HepG2 (cell line): ENCODE results near the gene FBXW12. TPM values are rescaled to one million over a fixed set of nuclear protein-coding genes. Genes with fewer than 3 reads are reported as not detected.

Experiments used
- CBX1 ChIP-seq: IDR thresholded peaks from one replicate; pipeline ENCODE4 v1.6.1; 2016; ENCODE audit warnings: antibody characterized with exemption, low read depth
- CBX5 ChIP-seq: sonication (generic); formaldehyde crosslinking; IDR thresholded peaks from 2 replicates; pipeline ENCODE4 v1.4.0; 2020; ENCODE audit warnings: missing genetic modification reagents, borderline replicate concordance
- FOXC1 ChIP-seq: sonication (generic); formaldehyde crosslinking; IDR thresholded peaks from 2 replicates; pipeline ENCODE4 v1.8.0; 2022; ENCODE audit warnings: mild to moderate bottlenecking, missing genetic modification reagents, borderline replicate concordance
- GTF2F1 ChIP-seq: fragments of 150-350 bp; IDR thresholded peaks from 2 replicates; pipeline ENCODE4 v1.6.1; 2014; ENCODE audit warnings: low read length
- KMT2B ChIP-seq: IDR thresholded peaks from 2 replicates; pipeline ENCODE4 v1.6.1; 2016; ENCODE audit warnings: missing genetic modification reagents, missing compliant biosample characterization
- MED1 ChIP-seq: sonication (generic); formaldehyde crosslinking; IDR thresholded peaks from 2 replicates; pipeline ENCODE4 v1.4.0; 2020; ENCODE audit warnings: missing genetic modification reagents
- NCOA5 ChIP-seq: sonication (generic); formaldehyde crosslinking; IDR thresholded peaks from 2 replicates; pipeline ENCODE4 v1.4.0; 2020; ENCODE audit warnings: missing genetic modification reagents
- NFIB ChIP-seq: sonication (generic); formaldehyde crosslinking; IDR thresholded peaks from 2 replicates; pipeline ENCODE4 v1.9.0; 2021; ENCODE audit warnings: missing genetic modification reagents, mild to moderate bottlenecking, borderline replicate concordance
- PAWR ChIP-seq: sonication (generic); formaldehyde crosslinking; IDR thresholded peaks from 2 replicates; pipeline ENCODE4 v1.4.0; 2020; ENCODE audit warnings: missing genetic modification reagents, mild to moderate bottlenecking, borderline replicate concordance
- RBM39 ChIP-seq: fragments of 200-400 bp; formaldehyde crosslinking; IDR thresholded peaks from one replicate; pipeline ENCODE4 v1.6.1; 2018; ENCODE audit warnings: antibody characterized with exemption, mild to moderate bottlenecking, low read depth, low read length; ENCODE audit not compliant: poor library complexity, severe bottlenecking
- SALL2 ChIP-seq: sonication (generic); formaldehyde crosslinking; IDR thresholded peaks from 2 replicates; pipeline ENCODE4 v1.8.1; 2023; ENCODE audit warnings: mild to moderate bottlenecking, missing genetic modification reagents, inconsistent platforms
- ZNF160 ChIP-seq: sonication (generic); formaldehyde crosslinking; IDR thresholded peaks from 2 replicates; pipeline ENCODE4 v1.8.0; 2022; ENCODE audit warnings: mild to moderate bottlenecking, inconsistent platforms, missing genetic modification reagents
- ZNF441 ChIP-seq: sonication (generic); formaldehyde crosslinking; IDR thresholded peaks from 2 replicates; pipeline ENCODE4 v1.7.0; 2021; ENCODE audit warnings: missing genetic modification reagents, borderline replicate concordance
- ZNF468 ChIP-seq: sonication (generic); formaldehyde crosslinking; IDR thresholded peaks from 2 replicates; pipeline ENCODE4 v1.8.0; 2022; ENCODE audit warnings: mild to moderate bottlenecking, moderate library complexity, missing genetic modification reagents
- ZNF546 ChIP-seq: sonication (generic); formaldehyde crosslinking; conservative IDR thresholded peaks from 2 replicates; pipeline ENCODE4 v1.8.1; 2023; ENCODE audit warnings: mild to moderate bottlenecking, missing genetic modification reagents
- ZNF772 ChIP-seq: sonication (generic); formaldehyde crosslinking; IDR thresholded peaks from 2 replicates; pipeline ENCODE4 v1.5.0; 2020; ENCODE audit warnings: mild to moderate bottlenecking, missing genetic modification reagents
- ZSCAN22 ChIP-seq: sonication (generic); formaldehyde crosslinking; IDR thresholded peaks from 2 replicates; pipeline ENCODE4 v1.4.0; 2020; ENCODE audit warnings: mild to moderate bottlenecking, missing genetic modification reagents
- polyA plus RNA-seq, 8 experiments: library from polyadenylated mRNA; depleted of rRNA in 3 of 8; stranded (reverse) in 7 of 8; unstranded in 1 of 8; fragments of >200 nt; fragmentation: Illumina TruSeq in 4 of 8; extraction: Trizol in 4 of 8; gene quantifications; 2 replicates each; pipeline versions ENCODE4 v1.2.1 to v1.2.3, GENCODE V29; 2011 to 2016; ENCODE audit warnings: low read depth in 4 of 8, missing spikeins in 1 of 8, mixed read lengths in 1 of 8; ENCODE audit not compliant: insufficient read depth in 1 of 8
- total RNA-seq, 5 experiments: library from RNA; depleted of rRNA; stranded (reverse); fragments of >200 nt; fragmentation: Illumina TruSeq; extraction: Trizol; gene quantifications; 2 replicates each; pipeline ENCODE4 v1.2.3, GENCODE V29; 2016; ENCODE audit warnings: low read depth in 1 of 5
- TF ChIP-seq, protein P1 (sequence below): IDR thresholded peaks from 2 replicates; pipeline ENCODE4 v1.6.1; 2016; ENCODE audit warnings: missing biosample characterization, missing genetic modification reagents, low read depth
- TF ChIP-seq, protein P2 (sequence below): sonication (generic); formaldehyde crosslinking; IDR thresholded peaks from 2 replicates; pipeline ENCODE4 v1.8.0; 2022; ENCODE audit warnings: mild to moderate bottlenecking, missing genetic modification reagents, moderate library complexity
- TF ChIP-seq, protein P3 (sequence below): sonication (generic); formaldehyde crosslinking; IDR thresholded peaks from 2 replicates; pipeline ENCODE4 v1.5.1; 2020; ENCODE audit warnings: mild to moderate bottlenecking, missing genetic modification reagents, moderate library complexity
- TF ChIP-seq, protein P4 (sequence below): sonication (generic); formaldehyde crosslinking; IDR thresholded peaks from 2 replicates; pipeline ENCODE4 v1.4.0; 2020; ENCODE audit warnings: mild to moderate bottlenecking, missing genetic modification reagents
- TF ChIP-seq, protein P5 (sequence below): sonication (generic); formaldehyde crosslinking; IDR thresholded peaks from 2 replicates; pipeline ENCODE4 v1.8.0; 2022; ENCODE audit warnings: low read depth, missing genetic modification reagents

FBXW12 gene
- total and polyA plus RNA-seq, 2 of the 13 experiments (the other 11 are each of a cell fraction or from before 2014, with no cell fraction given), result not detected

DNA sequence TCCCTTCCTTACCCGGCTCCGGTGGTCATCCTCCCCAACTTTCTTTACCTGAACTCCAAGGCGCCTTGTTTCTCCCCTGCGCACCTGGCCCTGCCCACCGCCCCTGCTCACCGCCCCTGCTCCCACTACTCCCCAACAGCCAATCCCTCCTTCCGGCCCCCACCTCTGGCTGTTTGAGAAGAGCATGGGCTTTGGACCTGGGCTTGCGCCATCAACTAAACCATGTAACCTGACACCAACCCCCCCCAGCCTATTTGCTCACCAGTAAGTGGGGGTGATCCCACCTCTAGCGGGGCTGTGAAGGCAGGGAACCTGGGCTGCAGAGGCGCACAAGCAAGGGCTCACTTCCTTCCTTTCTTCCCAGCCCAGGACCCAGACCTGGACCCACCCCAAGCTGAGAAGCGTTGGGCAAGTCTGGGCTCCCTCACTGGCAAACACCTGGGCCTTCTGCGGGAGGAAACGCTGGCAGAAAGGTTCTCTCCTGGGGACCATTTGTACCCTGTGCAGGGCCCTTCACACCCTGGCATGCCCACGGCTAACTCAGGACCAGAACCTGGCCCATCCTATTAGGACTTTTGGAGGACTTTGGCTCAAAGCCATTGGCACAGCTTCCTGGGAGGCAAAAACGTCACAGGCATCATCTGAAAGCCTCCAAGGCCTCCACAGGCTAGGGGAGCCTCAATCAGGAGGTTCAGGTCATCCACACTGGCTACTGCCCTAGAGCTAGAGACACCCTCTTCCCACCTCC, 58.1 kb downstream of the FBXW12 start, which contains the start of gene PLXNB1 (continued):
- TF ChIP-seq, protein P1, sequence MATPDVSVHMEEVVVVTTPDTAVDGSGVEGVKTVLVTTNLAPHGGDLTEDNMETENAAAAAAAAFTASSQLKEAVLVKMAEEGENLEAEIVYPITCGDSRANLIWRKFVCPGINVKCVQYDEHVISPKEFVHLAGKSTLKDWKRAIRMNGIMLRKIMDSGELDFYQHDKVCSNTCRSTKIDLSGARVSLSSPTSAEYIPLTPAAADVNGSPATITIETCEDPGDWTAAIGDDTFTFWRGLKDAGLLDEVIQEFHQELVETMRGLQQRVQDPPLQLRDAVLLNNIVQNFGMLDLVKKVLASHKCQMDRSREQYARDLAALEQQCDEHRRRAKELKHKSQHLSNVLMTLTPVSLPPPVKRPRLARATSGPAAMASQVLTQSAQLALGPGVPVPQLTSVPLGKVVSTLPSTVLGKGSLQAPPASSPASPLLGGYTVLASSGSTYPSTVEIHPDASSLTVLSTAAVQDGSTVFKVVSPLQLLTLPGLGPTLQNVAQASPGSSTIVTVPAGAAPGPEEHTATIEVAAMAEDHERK (CRISPR knock-in tag), result no peak
- TF ChIP-seq, protein P2, sequence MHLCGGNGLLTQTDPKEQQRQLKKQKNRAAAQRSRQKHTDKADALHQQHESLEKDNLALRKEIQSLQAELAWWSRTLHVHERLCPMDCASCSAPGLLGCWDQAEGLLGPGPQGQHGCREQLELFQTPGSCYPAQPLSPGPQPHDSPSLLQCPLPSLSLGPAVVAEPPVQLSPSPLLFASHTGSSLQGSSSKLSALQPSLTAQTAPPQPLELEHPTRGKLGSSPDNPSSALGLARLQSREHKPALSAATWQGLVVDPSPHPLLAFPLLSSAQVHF (CRISPR knock-in tag), result peak; percentile 87; the same call in 1 of the 2 replicates
- TF ChIP-seq ZNF546 (CRISPR knock-in tag) (no peak), ZSCAN22 (CRISPR knock-in tag) (0 out of 2 replicates have a peak, but pooled peaks have one; percentile 47), RBM39 (peak; percentile 83), MED1 (CRISPR knock-in tag) (peak; percentile 95), ZNF160 (CRISPR knock-in tag) (peak; percentile 96), CBX5 (CRISPR knock-in tag) (no peak; the same call in 1 of the 2 replicates), FOXC1 (CRISPR knock-in tag) (no peak), KMT2B (CRISPR knock-in tag) (peak; percentile 31; the same call in 1 of the 2 replicates), ZNF772 (0 out of 2 replicates have a peak, but pooled peaks have one; percentile 88), CBX1 (peak; percentile 63), NFIB (CRISPR knock-in tag) (no peak), NCOA5 (no peak), ZNF441 (CRISPR knock-in tag) (peak; percentile 89), ZNF468 (CRISPR knock-in tag) (no peak), GTF2F1 (no peak; the same call in 1 of the 2 replicates), SALL2 (CRISPR knock-in tag) (peak; percentile 80), PAWR (CRISPR knock-in tag) (0 out of 2 replicates have a peak, but pooled peaks have one; percentile 54)
- TF ChIP-seq, protein P3, sequence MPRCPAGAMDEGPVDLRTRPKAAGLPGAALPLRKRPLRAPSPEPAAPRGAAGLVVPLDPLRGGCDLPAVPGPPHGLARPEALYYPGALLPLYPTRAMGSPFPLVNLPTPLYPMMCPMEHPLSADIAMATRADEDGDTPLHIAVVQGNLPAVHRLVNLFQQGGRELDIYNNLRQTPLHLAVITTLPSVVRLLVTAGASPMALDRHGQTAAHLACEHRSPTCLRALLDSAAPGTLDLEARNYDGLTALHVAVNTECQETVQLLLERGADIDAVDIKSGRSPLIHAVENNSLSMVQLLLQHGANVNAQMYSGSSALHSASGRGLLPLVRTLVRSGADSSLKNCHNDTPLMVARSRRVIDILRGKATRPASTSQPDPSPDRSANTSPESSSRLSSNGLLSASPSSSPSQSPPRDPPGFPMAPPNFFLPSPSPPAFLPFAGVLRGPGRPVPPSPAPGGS (CRISPR knock-in tag), result peak; percentile 94
- TF ChIP-seq, protein P4, sequence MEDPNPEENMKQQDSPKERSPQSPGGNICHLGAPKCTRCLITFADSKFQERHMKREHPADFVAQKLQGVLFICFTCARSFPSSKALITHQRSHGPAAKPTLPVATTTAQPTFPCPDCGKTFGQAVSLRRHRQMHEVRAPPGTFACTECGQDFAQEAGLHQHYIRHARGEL, result no peak; the same call in 1 of the 2 replicates
- TF ChIP-seq, protein P5, sequence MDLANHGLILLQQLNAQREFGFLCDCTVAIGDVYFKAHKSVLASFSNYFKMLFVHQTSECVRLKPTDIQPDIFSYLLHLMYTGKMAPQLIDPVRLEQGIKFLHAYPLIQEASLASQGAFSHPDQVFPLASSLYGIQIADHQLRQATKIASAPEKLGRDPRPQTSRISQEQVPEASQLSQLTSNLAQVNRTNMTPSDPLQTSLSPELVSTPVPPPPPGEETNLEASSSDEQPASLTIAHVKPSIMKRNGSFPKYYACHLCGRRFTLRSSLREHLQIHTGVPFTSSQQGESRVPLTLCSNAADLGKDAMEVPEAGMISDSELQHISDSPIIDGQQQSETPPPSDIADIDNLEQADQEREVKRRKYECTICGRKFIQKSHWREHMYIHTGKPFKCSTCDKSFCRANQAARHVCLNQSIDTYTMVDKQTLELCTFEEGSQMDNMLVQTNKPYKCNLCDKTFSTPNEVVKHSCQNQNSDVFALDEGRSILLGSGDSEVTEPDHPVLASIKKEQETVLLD (CRISPR knock-in tag), result no peak
